Measurements from ENCODE around the gene CSNK2A2.

GRCh38 chr16:58109330-58109729, 88.6 kb downstream of the CSNK2A2 start:
- TF ChIP-seq CTCF (IDR thresholded peaks at IDR 0.05), result no peak
- TF ChIP-seq POLR2AphosphoS5 (IDR thresholded peaks at IDR 0.05), result no peak

Data from prostate gland (tissue), 2 donors.